ENCODE measurements around the gene SUGCT.

- TF ChIP-seq REST (IDR thresholded peaks at IDR 0.05; ENCODE audit: low read depth, low read length) = no peak
- TF ChIP-seq, protein P1, sequence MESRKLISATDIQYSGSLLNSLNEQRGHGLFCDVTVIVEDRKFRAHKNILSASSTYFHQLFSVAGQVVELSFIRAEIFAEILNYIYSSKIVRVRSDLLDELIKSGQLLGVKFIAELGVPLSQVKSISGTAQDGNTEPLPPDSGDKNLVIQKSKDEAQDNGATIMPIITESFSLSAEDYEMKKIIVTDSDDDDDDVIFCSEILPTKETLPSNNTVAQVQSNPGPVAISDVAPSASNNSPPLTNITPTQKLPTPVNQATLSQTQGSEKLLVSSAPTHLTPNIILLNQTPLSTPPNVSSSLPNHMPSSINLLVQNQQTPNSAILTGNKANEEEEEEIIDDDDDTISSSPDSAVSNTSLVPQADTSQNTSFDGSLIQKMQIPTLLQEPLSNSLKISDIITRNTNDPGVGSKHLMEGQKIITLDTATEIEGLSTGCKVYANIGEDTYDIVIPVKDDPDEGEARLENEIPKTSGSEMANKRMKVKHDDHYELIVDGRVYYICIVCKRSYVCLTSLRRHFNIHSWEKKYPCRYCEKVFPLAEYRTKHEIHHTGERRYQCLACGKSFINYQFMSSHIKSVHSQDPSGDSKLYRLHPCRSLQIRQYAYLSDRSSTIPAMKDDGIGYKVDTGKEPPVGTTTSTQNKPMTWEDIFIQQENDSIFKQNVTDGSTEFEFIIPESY (IDR thresholded peaks at IDR 0.05; ENCODE audit: borderline replicate concordance, low read depth) = no peak
- TF ChIP-seq, protein P2, sequence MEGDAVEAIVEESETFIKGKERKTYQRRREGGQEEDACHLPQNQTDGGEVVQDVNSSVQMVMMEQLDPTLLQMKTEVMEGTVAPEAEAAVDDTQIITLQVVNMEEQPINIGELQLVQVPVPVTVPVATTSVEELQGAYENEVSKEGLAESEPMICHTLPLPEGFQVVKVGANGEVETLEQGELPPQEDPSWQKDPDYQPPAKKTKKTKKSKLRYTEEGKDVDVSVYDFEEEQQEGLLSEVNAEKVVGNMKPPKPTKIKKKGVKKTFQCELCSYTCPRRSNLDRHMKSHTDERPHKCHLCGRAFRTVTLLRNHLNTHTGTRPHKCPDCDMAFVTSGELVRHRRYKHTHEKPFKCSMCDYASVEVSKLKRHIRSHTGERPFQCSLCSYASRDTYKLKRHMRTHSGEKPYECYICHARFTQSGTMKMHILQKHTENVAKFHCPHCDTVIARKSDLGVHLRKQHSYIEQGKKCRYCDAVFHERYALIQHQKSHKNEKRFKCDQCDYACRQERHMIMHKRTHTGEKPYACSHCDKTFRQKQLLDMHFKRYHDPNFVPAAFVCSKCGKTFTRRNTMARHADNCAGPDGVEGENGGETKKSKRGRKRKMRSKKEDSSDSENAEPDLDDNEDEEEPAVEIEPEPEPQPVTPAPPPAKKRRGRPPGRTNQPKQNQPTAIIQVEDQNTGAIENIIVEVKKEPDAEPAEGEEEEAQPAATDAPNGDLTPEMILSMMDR (IDR thresholded peaks at IDR 0.05) = no peak
- no peak for TF ChIP-seq RAD21 (IDR thresholded peaks at IDR 0.05; ENCODE audit: low read length)
- peak in 1 of 2 experiments; percentile 73; a peak in 1 of 4 replicates for TF ChIP-seq EP300 (IDR thresholded peaks at IDR 0.05; ENCODE audit: borderline replicate concordance in 1 of 2, low read depth in 1 of 2, low read length in 1 of 2)
- no peak for TF ChIP-seq FOSL2 (IDR thresholded peaks at IDR 0.05; ENCODE audit: borderline replicate concordance, low read depth)
Observed at GRCh38 chr7:40220421-40220911, 85.7 kb downstream of the SUGCT start.

All from SK-N-SH (cell line).